GM19351 (cell line): ENCODE measurements around the gene RYK.

Experiments
- ATAC-seq: cut with Tn5 transposase; IDR thresholded peaks from one replicate; pipeline ENCODE4 v1.9.1; 2021; ENCODE audit warnings: mild to moderate bottlenecking, moderate library complexity; ENCODE audit not compliant: unreplicated experiment

Gene RYK

DNA sequence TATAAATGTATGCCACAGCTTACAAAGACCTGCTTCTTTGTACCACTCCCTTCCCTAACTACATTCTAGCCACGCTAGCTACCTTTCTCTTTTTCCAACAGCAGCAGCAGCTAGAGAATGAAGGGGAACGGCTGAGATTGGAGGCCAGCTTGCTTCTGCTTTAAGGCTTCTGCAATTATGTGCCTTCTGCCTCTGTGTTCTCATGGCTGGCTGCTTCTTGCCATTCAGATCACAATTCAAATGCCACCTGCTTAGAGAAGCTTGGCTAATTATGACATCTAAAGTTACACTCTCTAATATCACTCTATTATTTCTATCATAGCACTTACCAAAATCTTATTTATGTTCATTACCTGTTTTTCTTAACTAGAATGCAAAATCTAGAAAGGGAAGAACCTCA lies 95.2 kb downstream of the RYK start:
- no peak for ATAC-seq

DNA sequence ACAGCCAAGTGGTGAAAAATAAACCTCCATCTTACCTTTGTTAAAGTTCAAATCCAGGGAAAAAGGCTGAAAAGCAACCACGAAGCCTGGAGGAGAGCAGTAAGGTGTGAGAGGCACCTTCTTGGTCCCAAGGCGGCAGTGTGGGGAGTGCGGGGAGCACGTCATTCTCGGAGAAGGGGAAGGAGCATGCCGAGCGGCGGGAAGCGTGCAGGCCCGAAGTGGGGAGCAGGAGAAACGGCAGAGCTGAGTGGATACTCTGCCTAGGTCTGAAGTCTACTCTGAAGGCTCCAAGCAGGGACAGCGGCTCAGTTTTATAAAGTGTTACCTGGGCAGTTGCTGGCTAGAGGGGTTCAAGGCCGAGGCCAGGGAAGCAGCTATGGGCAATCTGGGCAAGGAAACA lies 96.9 kb downstream of the RYK start:
- ATAC-seq = no peak

DNA sequence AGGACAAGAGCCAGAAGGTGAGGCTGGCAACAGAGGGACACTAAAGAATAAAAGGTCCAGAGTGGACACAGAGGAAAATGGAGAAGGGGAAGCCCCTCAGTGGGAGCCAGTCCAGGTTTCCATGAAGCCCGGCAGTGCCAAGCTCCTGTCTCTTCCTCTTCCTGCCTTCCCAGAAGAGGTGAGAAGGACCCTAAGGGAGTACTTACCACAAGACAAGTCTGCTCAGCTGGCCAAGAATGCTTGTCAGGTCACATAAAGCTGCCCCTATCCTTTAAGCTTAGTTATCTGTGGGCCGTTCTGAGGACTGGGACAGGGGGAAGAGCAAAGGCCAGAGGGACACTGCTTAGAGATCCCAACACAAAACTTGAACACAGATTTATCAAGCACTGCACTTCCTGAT lies 100.2 kb downstream of the RYK start:
- ATAC-seq = no peak

DNA sequence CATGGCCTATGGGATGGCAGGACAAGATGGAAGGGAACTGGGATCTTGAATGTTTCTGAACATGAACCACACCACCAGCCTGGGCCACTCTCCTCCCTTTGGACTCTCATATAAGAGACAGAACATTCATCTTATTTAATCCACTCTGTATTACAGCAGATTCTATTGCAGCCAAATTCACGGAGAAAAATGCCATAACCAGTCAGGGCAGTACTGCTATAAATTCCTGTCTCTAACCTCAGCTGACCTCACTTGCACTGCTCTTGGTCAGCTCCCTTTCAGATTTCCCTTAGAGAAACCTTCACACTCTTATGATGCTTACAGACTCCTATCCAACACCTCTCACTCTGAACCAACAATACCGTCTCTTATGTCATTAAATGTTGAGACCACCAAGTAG lies 101.4 kb downstream of the RYK start:
- no peak for ATAC-seq

DNA sequence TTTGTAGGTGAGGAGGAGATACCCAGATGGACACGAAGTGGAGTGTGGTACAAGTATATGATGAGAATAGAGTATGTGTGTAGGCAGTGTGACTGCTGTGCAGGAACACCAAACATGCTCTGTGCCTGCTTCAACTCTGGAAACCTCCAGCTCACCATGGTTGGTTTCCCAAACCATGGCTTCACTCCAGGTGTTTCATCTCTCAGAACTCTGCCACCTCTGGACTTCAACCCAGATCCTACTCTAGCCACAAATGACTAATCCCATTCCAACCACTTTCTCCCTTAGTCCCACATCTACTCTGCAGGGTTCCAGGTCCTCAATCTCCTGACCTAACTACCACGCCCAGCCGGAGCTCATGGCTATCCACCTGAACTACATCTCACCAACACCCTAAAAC lies 102.1 kb downstream of the RYK start:
- ATAC-seq = no peak

DNA sequence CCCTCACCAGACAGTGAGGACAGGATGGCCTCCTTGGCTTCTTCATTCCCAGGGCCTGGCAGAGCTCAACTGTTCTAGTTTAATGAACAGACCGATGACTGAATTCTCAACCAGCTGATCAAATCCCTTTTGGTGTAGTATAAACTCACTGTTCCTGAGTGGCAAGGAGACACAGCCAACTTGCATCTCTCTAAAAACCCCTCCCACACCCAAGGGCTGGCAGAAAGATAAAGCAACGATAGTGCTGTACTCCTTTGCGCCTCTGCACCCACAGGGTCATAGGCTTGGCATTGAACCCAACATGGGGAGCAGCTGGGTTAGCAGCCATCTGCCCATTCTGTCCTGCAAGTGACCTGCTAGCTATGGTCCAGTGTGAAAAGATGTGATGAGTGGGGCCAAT lies 103.2 kb downstream of the RYK start:
- ATAC-seq = no peak

DNA sequence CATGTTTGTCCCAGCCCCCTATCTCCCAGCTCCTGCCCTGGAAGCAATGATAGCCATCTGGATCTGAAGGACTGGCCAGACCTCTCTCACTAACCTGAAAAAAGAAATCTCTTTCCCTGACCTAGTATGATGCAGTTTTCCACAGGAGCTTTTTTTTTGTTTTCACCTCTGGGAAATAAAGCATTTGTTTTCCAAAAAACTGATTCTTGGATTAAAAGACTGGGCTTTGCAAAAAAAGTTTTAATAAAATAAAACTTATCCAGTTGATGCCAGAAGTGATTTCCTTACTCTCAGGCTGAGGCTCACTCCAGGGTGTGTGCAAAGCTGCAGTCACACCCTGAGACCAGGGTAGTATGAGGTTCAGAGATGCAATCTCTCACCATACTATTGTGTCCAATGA lies 104.0 kb downstream of the RYK start:
- ATAC-seq = no peak

DNA sequence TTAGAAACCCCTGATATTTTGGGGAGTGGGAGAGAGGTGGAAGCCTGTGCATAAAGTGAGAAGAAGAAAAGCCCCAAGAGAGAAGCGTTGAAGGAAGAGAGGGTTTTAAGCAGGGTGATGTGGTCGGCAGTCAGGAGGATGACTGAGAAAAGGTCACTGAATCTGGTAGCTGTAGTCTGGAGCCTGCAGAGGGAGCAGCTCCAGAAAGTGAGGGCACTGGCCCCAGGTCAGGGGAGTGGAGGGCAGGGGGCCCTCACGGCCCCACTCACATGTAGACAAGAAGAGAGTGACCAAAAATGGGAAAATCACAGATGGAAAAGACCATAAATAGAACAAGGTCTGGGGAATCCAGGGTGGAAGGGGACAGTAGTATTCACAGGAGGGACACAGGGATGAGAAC lies 105.5 kb downstream of the RYK start:
- ATAC-seq = no peak

DNA sequence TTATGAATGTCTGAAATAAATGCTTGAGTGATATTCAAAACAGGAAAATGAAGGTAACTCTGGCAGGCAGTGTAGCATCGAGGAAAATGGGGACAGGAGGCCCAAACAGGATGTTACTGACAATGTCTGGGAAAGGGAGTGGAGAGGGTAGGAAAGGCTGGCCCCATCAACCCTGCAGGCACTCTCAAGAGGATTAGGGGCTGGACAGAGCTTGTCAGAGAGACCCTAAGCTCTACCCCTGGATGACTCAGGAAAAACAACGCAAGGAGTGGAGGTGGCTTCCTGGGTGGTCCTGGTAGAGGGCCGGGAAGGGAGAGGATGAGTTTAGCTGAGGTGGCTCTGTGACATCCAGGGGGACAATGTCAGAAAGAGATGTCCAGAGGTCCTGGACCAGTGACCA lies 106.0 kb downstream of the RYK start:
- no peak for ATAC-seq

DNA sequence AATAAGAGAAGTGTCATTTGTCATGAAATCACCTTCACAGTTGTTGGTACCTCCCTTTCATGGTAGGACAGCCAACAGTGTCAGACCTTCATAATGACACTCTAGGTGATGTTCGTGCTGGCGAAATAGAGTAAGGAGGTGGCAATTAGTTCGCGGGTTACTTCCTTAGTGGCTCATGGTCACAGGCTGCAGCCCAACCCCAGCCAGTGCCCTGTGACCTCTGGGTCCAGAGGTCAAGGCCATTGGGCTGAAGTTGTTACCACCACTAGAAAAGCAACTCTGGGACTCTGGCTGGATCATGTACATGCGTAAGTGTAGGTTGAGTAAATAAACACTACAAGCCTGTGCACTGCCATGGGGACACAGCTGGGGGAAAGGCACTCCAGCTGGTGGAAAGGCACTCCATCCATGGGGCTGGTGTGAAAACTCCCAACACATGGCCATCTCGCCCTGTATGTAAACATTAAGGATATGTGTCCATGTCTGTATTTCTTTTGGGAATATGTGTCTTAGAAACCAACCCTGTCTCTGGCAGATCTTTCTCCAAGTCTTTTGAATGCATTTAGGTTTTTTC lies 106.7 kb downstream of the RYK start:
- ATAC-seq = no peak

DNA sequence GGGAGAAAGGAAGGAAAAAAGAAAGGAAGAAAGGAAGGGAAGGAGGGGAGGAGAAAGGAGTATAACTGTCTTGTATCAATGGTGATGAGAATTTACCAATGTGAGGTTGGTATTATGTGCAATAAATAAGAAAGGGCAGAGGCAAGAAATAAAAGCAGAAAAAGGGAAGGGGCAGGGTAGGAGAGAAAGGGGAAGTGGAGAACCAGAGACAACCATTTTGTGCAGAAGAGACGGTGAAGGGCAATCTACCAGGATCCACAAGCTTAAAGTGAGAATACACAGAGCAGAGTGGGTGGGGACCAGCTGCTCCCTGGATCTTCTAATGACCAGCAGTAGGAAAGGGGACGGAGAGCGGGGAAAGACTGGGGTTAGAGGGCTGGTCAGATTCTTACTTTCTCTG lies 114.1 kb downstream of the RYK start:
- no peak for ATAC-seq

DNA sequence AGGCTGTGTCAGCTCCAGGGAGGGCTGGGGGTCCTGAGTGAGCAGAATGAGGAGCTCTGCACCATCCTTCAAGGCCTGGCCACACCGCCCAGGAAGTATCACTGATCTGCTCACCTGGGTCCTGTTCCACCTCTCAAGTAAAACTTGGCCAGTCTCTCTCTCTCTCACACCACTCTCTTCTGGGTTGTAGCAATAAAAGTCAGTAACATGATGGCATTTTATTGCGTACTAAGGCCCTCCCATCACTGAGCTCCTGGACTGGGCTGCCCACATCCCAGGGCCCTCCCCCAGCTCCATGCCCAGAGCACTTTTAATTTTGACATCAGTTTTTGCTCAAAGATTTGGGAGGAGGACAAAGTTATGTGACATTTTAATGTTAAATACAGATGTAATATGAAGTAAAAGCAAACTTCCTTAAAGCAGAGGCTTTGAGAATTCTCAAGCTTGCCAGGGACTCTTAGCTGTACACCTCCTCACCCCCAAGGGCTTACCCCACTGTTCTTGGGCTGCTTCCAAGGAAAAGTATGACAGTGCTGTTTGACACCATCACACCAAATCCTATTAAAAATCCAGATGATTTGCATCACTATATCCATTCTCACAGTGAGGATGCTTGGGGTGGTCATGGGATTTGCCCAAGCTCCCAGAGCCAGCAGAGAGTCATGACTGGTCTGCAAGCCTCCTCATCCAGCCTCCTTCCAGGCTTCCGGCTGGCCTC lies 115.8 kb downstream of the RYK start:
- ATAC-seq = no peak

DNA sequence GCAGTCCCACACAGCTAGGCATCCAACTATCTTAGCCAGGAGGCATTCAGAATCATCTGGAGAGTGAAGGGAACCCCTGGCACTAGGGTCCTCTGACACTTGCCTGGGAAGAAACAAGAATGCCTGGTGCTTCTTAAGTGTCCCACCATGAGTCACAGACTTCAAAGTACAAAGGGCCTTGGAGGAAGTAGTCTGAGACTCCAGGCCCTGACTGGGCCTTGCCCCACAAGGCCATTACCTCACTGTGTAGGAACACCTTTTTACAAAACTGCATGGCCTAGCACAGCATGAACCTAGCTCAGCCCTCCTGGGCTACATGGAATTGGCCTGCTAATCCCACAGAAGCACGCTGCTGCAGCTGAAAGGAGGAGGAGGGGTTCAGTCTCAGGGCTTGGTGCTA lies 116.4 kb downstream of the RYK start:
- no peak for ATAC-seq

DNA sequence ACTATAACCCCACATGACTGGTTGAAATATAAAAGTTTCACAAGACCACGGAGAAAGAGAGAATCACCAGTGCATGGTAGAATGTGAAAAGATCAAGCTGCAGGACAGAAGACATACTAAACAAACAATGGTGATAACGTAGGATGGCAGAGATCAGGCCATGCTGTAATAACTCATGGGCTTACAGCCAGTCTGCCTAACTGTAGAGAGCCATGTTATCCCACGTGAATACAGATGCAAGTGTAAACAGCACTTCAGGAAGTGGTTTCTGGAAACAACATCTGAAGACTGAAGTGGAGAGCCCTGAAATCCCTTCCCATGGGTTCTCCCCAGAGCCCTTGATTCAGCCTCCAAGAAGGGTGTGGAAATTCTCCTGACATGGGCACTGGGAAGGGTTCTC lies 117.7 kb downstream of the RYK start:
- no peak for ATAC-seq

DNA sequence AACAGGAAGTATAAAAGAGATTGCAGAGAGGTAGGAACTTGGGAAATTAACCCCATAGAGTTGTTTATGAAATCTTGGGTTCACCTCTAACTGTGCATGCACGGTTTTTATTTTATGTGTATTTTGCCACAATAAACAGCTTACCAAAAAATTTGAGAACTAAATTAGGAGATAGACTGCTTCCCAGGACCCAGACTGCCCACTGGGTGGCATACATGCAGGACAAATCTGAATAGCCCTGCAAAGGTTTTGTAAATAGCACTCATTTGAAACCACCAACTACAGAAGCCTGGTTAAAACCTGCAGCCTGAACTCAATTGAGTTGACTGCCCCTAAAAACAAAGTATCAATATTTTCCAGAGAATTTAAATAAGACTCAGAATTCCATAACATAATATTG lies 124.5 kb downstream of the RYK start:
- ATAC-seq = no peak

DNA sequence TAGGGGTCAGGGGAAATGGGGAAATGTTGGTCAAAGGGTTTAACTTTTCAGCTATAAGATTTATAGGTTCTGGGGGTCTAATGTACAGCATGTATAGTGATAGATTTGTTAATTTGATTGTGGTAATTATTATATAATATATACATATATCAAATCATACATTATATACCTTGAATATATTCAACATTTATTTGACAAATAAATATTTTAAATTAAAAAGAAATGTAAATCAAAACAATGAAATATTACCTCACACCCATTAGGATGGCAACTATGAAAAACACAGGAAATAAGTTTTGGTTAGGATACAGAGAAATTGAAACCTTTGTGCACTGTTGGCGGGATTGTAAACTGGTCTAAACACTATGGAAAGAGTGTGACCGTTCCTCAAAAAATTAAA lies 135.9 kb downstream of the RYK start:
- ATAC-seq = no peak

DNA sequence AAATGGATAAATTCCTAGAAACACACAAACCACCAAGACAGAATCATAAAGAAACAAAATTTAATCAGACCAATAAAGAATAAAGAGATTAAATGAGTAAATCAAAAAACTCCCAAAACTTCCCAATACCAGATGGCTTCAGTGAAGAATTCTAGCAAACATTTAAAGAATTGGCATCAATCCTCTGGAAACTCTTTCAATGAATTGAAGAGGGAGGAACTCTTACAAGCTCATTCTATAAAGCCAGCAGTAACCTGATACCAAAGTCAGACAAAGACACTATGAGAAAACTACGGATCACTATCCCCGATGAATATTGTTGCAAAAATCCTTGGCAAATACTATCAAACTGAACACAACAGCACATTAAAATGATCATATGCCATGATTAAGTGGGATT lies 139.0 kb downstream of the RYK start:
- no peak for ATAC-seq

DNA sequence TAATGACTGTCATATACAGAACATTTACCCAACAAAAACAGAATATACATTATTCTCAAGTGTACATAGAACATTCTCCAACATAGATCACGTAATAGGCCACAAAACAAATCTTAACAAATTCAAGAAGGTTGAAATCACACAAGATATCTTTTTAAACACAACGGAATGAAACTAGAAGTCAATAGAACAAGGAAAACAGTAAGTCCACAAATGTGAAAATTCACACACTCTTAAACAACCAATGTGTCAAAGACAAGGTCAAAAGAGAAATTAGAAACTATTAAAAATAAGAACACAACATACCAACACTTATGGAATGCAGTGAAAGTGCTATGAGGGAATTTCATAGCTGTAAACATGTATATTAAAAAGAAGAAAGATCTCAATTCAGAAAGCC lies 139.7 kb downstream of the RYK start:
- ATAC-seq = no peak
